ENCODE results near the gene TARBP1. TPM values are rescaled to one million over a fixed set of nuclear protein-coding genes. Genes with fewer than 3 reads are reported as not detected.
A peak's percentile ranks its signal among the peaks of the same experiment; 100 is the strongest.
"Not testable (repeated sequence)": the region's sequence is repeated elsewhere in the genome, so short reads cannot be mapped to it uniquely, and the experiment has no call there.

TARBP1 gene
- total RNA-seq, 2 experiments from 2014 or later = 31.3 to 33.2 TPM

GRCh38 chr1:234408757-234409156 lies 70.2 kb downstream of the TARBP1 start:
- POLR2A ChIA-PET = interaction anchor here (0.7 kb wide), 1 partner anchor 299 kb away, joined by 4 read pairs; no protein-coding TSS in a partner anchor
- Mint-ChIP-seq H3K9me3 (no peaks in the 10 kb centered on the region), H3K36me3 (ENCODE audit: low read depth) (peaks cover 24% of the 10 kb centered on the region), H3K4me3 (peak overlapping the region; percentile 64), H3K27me3 (no peaks in the 10 kb centered on the region), H3K4me1 (peaks cover 48% of the 10 kb centered on the region), H3K27ac (peak overlapping the region; percentile 93)
- CTCF ChIA-PET = interaction anchor here (1.1 kb wide), 1 partner anchor 25 kb away, joined by 3 read pairs; no protein-coding TSS in a partner anchor
- peak; percentile 67 for DNase-seq

- no peaks in the 10 kb centered on the region for H3K27me3 Mint-ChIP-seq
- H3K27ac Mint-ChIP-seq = peak overlapping the region; percentile 16
- H3K9me3 Mint-ChIP-seq = peaks cover 3% of the 10 kb centered on the region
- H3K36me3 Mint-ChIP-seq (ENCODE audit: low read depth) = peaks cover 27% of the 10 kb centered on the region
- ChIA-PET CTCF (interaction anchor here (0.6 to 1.2 kb wide), 4 partner anchors 28 to 293 kb away, joined by 3 to 4 read pairs (median 3); no protein-coding TSS in a partner anchor), POLR2A (no interaction called here)
- no peak overlapping the region for H3K4me3 Mint-ChIP-seq
- no peak for DNase-seq
- peaks cover 60% of the 10 kb centered on the region for H3K4me1 Mint-ChIP-seq
These were observed 72.1 kb downstream of the TARBP1 start for GRCh38 chr1:234406871-234407270.

- ChIA-PET POLR2A (no interaction called here), CTCF (interaction anchor here (0.7 to 2.4 kb wide), 3 partner anchors 10 to 28 kb away, joined by 3 to 6 read pairs (median 3); no protein-coding TSS in a partner anchor)
- Mint-ChIP-seq H3K27ac (peak overlapping the region; percentile 33), H3K4me1 (peaks cover 72% of the 10 kb centered on the region), H3K27me3 (no peaks in the 10 kb centered on the region), H3K4me3 (no peak overlapping the region), H3K36me3 (ENCODE audit: low read depth) (peaks cover 34% of the 10 kb centered on the region), H3K9me3 (peaks cover 3% of the 10 kb centered on the region)
- DNase-seq = no peak
These were observed 73.3 kb downstream of the TARBP1 start for GRCh38 chr1:234405676-234406075.

GRCh38 chr1:234402939-234403338 lies 76.0 kb downstream of the TARBP1 start:
- H3K27ac Mint-ChIP-seq = peak overlapping the region; percentile 17
- POLR2A ChIA-PET = no interaction called here
- CTCF ChIA-PET = interaction anchor here (0.5 to 0.6 kb wide), 2 partner anchors 24 to 683 kb away, joined by 3 read pairs; no protein-coding TSS in a partner anchor
- no peak for DNase-seq
- peaks cover 39% of the 10 kb centered on the region for H3K36me3 Mint-ChIP-seq (ENCODE audit: low read depth)
- H3K9me3 Mint-ChIP-seq = peaks cover 3% of the 10 kb centered on the region
- no peak overlapping the region for H3K4me3 Mint-ChIP-seq
- peaks cover 67% of the 10 kb centered on the region for H3K4me1 Mint-ChIP-seq
- no peaks in the 10 kb centered on the region for H3K27me3 Mint-ChIP-seq

GRCh38 chr1:234401658-234402057 lies 77.3 kb downstream of the TARBP1 start:
- no peaks in the 10 kb centered on the region for H3K27me3 Mint-ChIP-seq
- DNase-seq = no peak
- peaks cover 62% of the 10 kb centered on the region for H3K4me1 Mint-ChIP-seq
- peaks cover 36% of the 10 kb centered on the region for H3K36me3 Mint-ChIP-seq (ENCODE audit: low read depth)
- H3K4me3 Mint-ChIP-seq = peak overlapping the region; percentile 46
- ChIA-PET POLR2A (no interaction called here), CTCF (no interaction called here)
- peak overlapping the region; percentile 93 for H3K27ac Mint-ChIP-seq
- peaks cover 3% of the 10 kb centered on the region for H3K9me3 Mint-ChIP-seq

- Mint-ChIP-seq H3K27ac (peak overlapping the region; percentile 93), H3K27me3 (no peaks in the 10 kb centered on the region), H3K36me3 (ENCODE audit: low read depth) (peaks cover 41% of the 10 kb centered on the region), H3K9me3 (peaks cover 3% of the 10 kb centered on the region), H3K4me1 (peaks cover 56% of the 10 kb centered on the region), H3K4me3 (peak overlapping the region; percentile 66)
- POLR2A ChIA-PET = no interaction called here
- DNase-seq = no peak
- CTCF ChIA-PET = interaction anchor here (0.6 kb wide), 1 partner anchor 174 kb away, joined by 3 read pairs; no protein-coding TSS in a partner anchor
These were observed 78.2 kb downstream of the TARBP1 start for GRCh38 chr1:234400773-234401172.

- Mint-ChIP-seq H3K27ac (peak overlapping the region; percentile 89), H3K4me1 (peaks cover 50% of the 10 kb centered on the region), H3K4me3 (peak overlapping the region; percentile 68), H3K36me3 (ENCODE audit: low read depth) (peaks cover 35% of the 10 kb centered on the region)
- POLR2A ChIA-PET, DNase-seq, H3K9me3 Mint-ChIP-seq, H3K27me3 Mint-ChIP-seq: not testable (repeated sequence)
- CTCF ChIA-PET = interaction anchor here (0.6 kb wide), 1 partner anchor 10 kb away, joined by 3 read pairs; no protein-coding TSS in a partner anchor
These were observed 79.5 kb downstream of the TARBP1 start for GRCh38 chr1:234399515-234399914.

GRCh38 chr1:234398849-234399381 lies 80.1 kb downstream of the TARBP1 start:
- H3K4me1 Mint-ChIP-seq = peaks cover 53% of the 10 kb centered on the region
- CTCF ChIA-PET = interaction anchor here (0.6 to 0.9 kb wide), 2 partner anchors 9 to 45 kb away, joined by 3 read pairs; no protein-coding TSS in a partner anchor

GRCh38 chr1:234397732-234398131 lies 81.2 kb downstream of the TARBP1 start:
- ChIA-PET POLR2A (interaction anchor here (0.7 kb wide), 1 partner anchor 24 kb away, joined by 4 read pairs; the partner anchor contains the start of gene COA6), CTCF (interaction anchor here (0.9 kb wide), 1 partner anchor 44 kb away, joined by 3 read pairs; no protein-coding TSS in a partner anchor)
- Mint-ChIP-seq H3K36me3 (ENCODE audit: low read depth) (peaks cover 37% of the 10 kb centered on the region), H3K9me3 (no peaks in the 10 kb centered on the region), H3K27me3 (no peaks in the 10 kb centered on the region), H3K27ac (no peak overlapping the region), H3K4me1 (peaks cover 49% of the 10 kb centered on the region), H3K4me3 (no peak overlapping the region)
- DNase-seq = no peak

More at GRCh38 chr1:234398849-234399381, 80.1 kb downstream of the TARBP1 start:
- peak overlapping the region; percentile 89 for H3K27ac Mint-ChIP-seq
- H3K27me3 Mint-ChIP-seq = no peaks in the 10 kb centered on the region
- DNase-seq = no peak
- peak overlapping the region; percentile 68 for H3K4me3 Mint-ChIP-seq
- peaks cover 3% of the 10 kb centered on the region for H3K9me3 Mint-ChIP-seq
- peaks cover 38% of the 10 kb centered on the region for H3K36me3 Mint-ChIP-seq (ENCODE audit: low read depth)
- POLR2A ChIA-PET = no interaction called here

GRCh38 chr1:234396871-234397270 lies 82.1 kb downstream of the TARBP1 start:
- Mint-ChIP-seq H3K4me3 (no peak overlapping the region), H3K27me3 (no peaks in the 10 kb centered on the region), H3K9me3 (no peaks in the 10 kb centered on the region), H3K4me1 (peaks cover 43% of the 10 kb centered on the region), H3K36me3 (ENCODE audit: low read depth) (peaks cover 39% of the 10 kb centered on the region), H3K27ac (peak overlapping the region; percentile 79)
- ChIA-PET CTCF (no interaction called here), POLR2A (no interaction called here)
- no peak for DNase-seq

DNA sequence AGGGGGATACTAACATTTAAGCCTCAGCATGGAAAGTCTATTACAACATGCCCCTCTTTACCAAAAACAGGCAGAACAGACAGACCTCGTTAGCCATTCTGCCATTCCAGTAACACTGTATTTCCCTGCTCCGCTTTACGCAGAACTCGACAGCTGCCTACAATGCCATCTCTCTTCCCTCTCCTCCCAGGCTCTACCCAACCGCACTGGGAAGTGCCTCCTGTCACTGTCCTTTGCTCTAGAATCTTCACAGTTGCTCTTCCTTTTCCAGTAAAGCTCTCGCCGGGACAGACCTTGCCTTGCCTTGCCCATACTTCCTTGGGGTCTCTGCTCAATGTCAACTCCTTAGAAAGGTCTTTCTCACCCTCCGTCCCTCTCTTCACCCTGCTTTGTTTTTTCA lies 82.9 kb downstream of the TARBP1 start:
- POLR2A ChIA-PET = no interaction called here
- CTCF ChIA-PET = interaction anchor here (1.3 kb wide), 1 partner anchor 10 kb away, joined by 3 read pairs; no protein-coding TSS in a partner anchor
- DNase-seq = no peak
- H3K27ac Mint-ChIP-seq = peak overlapping the region; percentile 21
- no peaks in the 10 kb centered on the region for H3K27me3 Mint-ChIP-seq
- no peak overlapping the region for H3K4me3 Mint-ChIP-seq
- no peaks in the 10 kb centered on the region for H3K9me3 Mint-ChIP-seq
- H3K4me1 Mint-ChIP-seq = peaks cover 36% of the 10 kb centered on the region
- peaks cover 39% of the 10 kb centered on the region for H3K36me3 Mint-ChIP-seq (ENCODE audit: low read depth)

GRCh38 chr1:234395297-234395696 lies 83.7 kb downstream of the TARBP1 start:
- no peaks in the 10 kb centered on the region for H3K9me3 Mint-ChIP-seq
- H3K36me3 Mint-ChIP-seq (ENCODE audit: low read depth) = peaks cover 37% of the 10 kb centered on the region
- no peak overlapping the region for H3K27ac Mint-ChIP-seq
- no peak overlapping the region for H3K4me3 Mint-ChIP-seq
- no peaks in the 10 kb centered on the region for H3K27me3 Mint-ChIP-seq
- ChIA-PET POLR2A (no interaction called here), CTCF (interaction anchor here (0.6 to 1.3 kb wide), 5 partner anchors 11 to 1047 kb away, joined by 3 to 4 read pairs (median 3); no protein-coding TSS in a partner anchor)
- peaks cover 30% of the 10 kb centered on the region for H3K4me1 Mint-ChIP-seq
- DNase-seq = no peak

DNA sequence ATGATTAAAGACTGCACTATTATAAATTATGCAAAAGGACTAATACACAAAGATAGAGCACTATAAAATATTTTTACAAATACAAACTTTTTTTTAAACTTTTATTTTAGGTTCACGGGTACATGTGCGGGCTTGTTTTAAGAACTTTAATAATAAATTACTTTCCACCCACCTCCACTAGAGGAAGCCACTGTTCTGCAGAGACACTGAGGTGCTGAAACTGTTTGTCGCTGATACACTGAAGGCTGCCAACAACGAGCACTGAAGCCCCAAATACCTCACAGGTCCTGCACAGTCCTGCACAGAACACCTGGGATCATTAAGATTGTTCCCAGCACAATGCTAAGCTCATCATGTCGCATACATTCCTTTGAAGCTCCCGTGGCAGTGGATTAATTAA lies 85.8 kb downstream of the TARBP1 start:
- Mint-ChIP-seq H3K4me1 (peaks cover 13% of the 10 kb centered on the region), H3K27me3 (no peaks in the 10 kb centered on the region), H3K36me3 (ENCODE audit: low read depth) (peaks cover 33% of the 10 kb centered on the region), H3K9me3 (no peaks in the 10 kb centered on the region), H3K27ac (peak overlapping the region; percentile 60), H3K4me3 (no peak overlapping the region)
- CTCF ChIA-PET = no interaction called here
- POLR2A ChIA-PET = no interaction called here
- DNase-seq = peak; percentile 21

All from activated CD4-positive, alpha-beta T cell treated with anti-CD3 and anti-CD28 coated beads, Interleukin-2, amount 10 ng/mL, durations not matched to agents 7 days and 5 days (primary cell).